GM19372 (cell line): Measurements from ENCODE around the gene P2RX5.

Experiments used
- ATAC-seq: cut with Tn5 transposase; IDR thresholded peaks from one replicate; pipeline ENCODE4 v1.9.1; 2021; ENCODE audit warnings: mild to moderate bottlenecking, low read depth, moderate library complexity; ENCODE audit not compliant: unreplicated experiment

The P2RX5 gene

DNA sequence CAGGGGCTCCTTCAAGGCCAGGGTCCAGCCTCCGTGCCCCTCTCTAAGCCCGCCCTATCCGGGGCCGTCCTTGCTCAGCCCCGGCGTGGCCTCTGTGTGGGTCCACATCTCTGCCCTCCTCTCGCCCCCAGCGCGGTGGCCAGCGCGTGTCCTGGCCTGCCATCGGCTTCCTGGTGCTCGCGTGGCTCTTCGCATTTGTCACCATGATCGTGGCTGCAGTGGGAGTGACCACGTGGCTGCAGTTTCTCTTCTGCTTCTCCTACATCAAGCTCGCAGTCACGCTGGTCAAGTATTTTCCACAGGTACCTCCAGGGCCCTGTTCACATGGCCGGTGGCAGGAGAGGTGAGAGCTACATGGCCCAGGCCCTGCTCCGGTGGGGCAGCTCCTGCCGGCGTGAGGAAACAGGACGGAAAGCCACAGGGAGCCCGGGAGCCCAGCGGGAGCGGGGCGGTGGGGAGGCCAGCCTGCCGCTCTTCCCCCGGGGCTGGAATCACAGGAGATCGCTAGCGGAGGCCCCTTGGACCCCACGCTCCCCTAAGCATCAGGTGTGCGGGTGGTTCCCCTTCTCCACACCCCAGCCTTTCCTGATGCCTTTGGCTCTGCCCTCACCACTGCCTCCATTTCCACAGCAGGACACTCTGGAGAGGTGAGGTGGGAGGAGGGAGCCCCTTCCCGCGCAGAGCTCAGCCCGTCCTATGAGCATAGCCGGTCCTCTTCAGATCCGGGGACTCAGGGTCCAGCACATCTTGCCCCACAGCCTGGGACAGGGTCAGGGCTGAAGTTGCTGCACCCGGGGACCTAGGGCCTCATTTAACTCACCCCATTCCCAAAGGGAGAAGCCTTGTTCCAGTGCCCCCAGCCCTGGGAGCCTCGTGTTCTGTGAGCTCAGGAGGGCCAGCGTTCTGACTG lies 37.8 kb downstream of the P2RX5 start:
- ATAC-seq, result no peak

DNA sequence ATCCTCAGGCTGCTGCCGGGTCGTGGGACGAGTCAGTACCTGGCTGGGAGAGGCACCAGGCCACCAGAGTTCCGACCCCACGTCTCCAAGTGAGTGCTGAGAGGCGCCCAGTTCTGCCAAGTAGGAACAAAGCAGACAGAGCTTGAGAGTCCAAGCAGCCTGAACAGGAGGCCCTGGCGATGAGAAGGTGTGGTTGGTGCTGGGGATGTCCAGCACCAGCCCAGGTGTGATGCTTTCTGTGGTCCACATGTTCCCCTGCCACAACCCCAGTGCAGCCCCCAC lies 38.4 kb downstream of the P2RX5 start:
- no peak for ATAC-seq

DNA sequence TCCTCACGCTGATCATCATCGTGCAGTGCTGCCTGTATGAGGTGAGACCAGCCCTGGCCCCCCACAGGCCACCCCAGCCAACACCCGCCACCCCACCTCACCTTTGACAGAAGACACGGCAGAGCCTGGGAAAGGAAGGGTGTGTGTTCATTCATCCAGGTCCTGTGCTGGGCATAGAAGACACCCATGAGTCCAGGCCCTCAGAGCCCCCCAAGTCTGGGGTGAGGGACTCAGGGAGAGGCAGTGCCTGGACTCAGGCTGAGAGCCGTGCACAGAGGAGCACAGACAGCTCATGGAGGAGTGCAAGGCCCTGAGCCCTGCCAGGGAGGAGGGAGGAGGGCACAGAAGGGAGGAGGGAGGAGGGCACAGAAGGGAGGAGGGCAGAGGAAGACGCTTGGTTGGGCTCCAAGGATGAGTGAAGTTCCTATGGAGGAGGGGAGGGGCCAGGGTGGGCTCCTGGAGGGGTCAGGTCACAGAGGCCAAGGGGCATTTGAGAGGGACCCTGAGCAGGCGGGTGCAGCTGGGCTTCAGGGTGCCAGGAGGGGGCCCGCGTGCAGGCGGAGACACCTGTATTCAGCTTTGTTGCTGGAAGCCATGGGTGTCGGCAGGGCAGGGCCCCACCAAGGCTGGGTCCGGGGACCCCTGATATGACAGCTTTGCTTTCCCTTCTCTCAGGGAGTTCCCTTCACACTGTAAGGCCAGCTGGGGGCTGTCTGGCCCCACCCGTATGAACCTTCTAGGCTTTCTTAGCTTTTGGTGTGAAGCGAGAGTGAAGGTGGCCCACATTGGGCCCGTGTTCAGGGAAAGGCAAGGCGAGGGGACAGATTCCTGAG lies 39.0 kb downstream of the P2RX5 start:
- ATAC-seq, result no peak

DNA sequence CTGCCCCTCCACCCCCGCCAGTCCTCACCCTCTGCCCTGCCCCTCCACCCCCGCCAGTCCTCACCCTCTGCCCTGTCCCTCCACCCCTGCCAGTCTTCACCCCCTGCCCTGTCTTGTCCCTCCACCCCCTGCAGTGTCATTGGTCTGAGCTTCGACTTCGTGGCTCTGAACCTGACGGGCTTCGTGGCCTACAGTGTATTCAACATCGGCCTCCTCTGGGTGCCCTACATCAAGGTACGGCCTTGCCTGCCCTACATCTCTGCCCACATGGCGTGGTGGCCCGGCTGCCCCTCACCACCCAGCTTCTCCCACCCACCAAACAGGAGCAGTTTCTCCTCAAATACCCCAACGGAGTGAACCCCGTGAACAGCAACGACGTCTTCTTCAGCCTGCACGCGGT lies 39.6 kb downstream of the P2RX5 start:
- ATAC-seq, result no peak

DNA sequence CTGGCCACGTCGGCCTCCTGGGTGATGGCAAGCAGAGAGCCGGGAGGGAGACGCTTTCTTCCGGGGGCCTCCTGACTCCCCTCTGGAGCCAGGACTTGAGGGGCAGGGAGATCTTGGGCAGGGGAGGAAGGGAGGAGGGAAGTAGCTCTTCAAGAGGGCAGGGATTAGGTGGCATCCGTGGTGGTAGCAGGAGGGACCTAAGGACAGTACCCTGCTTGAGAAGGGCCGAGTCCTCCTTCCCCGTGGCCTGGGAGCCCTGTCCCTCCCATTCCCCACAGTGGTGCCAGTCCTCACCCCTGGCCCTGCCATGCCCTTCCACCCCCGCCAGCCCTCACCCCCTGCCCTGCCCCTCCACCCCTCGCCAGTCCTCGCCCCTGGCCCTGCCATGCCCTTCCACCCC lies 40.2 kb downstream of the P2RX5 start:
- no peak for ATAC-seq

DNA sequence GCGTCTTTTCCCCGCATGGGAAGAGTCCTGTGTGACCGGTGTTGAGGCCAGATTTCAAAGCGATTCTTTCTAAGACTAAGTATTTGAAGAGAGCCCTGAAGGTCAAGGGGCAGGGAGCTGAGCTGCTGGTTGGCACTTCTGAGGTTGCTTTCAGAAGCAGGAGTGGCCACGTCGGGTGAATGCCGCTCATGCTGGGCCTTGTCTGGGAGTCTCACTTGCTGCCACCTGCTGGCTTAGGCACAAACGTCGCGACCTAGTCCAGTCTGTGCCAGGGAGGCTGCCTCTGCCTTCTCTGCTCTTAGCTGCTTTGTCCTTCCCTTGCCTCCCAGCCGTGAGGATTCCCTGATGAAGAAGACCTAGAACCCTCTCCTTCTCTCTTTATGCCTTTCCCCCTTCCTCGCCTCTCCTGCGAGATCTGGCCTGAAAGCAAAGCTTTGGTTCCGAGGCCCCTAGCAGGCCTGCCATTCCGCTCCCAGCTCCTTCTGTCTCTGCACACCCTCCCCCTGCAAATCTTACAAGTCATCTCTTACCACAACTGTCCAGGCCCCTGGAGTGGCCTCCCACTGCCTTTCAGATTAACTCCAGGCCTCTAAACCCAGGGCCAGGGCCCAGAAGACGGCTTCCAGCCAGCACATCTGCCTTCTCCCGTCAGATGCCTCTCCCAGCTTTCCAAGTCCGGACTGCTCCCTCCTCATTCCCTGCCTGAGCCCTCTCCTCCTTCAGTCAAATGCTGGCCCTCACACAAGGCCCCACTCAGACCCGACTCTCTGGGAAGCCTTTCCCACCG lies 48.0 kb downstream of the P2RX5 start:
- no peak for ATAC-seq

DNA sequence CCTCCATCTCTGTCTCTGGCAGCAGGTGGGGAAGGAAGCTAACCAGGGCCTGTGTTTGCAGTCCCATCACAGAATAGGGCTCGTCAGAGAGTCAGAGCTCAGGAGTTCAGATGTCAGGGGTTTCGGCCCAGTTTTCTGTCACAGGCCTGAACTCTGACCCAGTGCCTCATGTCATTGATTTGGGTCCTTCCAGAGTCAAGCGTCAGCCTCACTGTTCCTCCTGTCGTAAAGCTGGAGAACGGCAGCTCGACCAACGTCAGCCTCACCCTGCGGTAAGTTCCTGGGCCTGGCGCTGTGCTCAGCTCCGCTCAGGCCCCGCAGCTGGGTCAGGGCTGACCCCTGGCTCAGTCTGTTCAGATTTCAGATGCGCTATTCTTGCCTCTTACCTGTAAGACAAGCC lies 48.7 kb downstream of the P2RX5 start:
- ATAC-seq, result no peak

DNA sequence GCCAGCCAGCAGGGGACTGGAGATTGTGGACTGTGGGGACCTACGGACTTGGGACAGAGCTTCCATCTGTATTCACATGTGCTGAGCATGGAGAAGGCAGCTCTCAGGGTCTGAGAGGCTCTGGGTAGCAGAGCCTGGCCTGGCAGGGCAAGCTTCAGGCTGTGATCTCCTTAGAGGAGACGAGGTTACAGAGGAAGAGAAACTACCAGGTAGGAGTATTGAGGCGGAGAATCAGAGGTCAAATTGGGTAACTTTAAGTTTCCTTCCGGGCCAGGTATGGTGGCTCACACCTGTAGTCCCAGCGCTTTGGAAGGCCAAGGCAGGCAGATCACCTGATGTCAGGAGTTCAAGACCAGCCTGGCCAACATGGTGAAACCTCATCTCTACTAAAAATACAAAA lies 50.6 kb downstream of the P2RX5 start:
- no peak for ATAC-seq

DNA sequence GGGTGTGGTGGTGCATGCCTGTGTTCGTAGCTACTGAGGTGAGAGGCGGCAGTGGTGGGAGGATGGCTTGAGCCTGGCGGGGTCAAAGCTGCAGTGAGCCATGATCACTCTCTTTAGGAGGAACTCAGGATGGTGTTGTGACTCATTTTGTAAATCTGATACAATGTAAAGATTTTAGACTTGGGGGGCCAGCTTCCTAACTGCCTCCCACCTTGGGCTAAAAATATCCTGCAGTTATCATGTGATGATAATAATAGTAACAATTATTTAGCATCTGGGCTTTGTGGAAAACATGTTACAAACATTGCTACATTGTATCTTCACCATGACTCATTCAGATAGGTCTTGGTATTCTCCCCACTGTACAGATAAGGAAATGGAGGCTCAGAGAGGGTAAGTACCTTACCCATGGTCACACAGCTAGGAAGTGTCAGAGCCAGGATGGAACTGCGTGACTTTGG lies 52.0 kb downstream of the P2RX5 start:
- ATAC-seq, result no peak

DNA sequence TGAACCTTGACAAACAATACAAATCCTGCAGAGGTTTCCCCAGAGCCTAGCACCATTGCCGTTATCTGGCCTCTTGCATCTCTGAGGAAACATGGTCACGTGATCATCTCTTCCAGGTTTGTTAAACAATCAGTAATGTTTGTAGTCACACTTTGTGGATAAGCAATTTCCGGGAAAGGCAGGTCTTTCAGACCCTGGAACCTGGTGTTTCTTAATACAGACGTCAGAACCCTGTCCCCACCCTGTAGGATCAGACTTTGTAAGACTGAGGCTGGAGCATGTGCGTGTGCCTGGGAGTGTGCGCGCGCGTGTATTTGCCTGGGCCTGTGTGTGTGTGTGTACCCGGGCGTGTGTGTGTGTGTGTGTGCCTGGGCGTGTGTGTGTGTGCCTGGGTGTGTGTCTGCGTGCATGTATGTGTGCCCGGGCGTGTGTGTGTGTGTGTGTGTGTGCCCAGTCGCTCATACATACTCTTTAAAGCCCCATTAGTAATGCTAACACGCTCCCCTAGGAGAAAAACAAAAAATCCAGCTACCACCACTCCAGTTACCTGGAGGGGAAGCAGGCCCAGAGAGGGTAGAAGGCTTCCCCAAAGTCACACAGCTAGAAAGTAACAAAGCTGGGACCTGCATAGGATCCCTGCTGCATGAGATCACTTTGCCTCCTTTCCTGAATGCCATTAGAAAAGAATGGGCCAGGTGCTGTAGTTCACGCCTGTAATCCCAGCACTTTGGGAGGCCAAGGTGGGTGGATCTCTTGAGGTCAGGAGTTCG lies 54.1 kb downstream of the P2RX5 start:
- no peak for ATAC-seq

DNA sequence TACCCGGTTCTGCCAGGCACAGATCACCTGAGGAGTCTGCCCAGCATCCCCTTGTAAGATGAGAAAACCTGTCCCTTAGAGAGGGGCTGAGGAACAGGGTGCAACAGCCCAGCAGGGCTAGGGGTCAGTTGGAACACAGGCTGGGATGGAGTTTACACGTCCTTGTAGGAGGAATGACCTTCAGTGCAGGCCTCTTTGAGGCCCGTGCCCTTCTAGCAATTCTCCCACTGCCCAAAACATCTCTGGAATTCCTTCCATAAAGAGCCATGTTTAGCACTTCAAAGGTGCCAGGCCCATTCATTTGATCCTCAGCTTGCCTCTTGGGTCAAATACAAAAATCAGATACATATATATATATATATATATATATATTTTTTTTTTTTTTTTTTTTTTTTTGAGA lies 54.9 kb downstream of the P2RX5 start:
- no peak for ATAC-seq

DNA sequence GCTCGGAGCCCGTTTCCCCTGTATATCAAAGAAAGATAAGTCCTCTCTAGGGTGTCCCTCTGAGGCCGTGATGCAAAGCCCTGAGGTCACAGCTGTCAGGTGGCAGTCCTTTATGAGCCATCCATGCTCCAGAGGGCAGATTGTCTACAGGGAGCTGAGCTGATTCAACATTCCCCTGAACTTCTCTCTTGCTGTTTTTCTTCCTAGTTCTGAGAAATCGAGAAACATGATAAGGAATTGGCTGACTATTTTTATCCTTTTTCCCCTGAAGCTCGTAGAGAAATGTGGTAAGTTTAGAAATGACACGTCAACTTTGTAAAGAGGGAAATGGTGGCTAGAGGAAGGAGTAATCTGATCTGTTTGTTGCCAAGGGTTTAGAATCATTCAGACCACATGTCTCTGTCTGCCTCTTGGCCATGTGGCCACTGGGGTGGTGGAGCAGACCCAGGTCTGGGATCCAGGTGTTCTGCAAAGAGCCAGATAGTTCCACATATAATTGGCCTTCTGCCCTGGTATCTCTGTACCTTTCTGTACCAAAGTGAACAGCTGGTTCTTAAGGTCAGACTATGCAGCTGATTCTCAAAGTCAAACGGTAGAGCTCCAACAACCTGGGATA lies 55.9 kb downstream of the P2RX5 start:
- ATAC-seq, result no peak

DNA sequence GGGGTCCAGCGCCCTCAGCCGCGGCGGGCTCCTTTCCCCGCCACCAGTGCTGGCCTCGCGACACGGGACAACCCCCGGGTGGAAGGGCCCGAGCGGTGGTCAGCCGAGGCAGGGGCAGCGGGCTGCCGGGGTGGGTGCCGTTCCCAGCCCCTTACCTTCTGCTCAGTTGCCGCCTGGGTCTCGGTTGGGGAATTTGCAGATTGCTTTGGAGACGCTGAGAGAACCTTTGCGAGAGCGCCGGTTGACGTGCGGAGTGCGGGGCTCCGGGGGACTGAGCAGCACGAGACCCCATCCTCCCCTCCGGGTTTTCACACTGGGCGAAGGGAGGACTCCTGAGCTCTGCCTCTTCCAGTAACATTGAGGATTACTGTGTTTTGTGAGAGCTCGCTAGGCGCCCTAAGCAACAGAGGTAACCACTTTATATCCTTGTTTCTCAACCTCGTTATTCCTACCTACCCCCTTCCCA lies 59.0 kb downstream of the P2RX5 start:
- no peak for ATAC-seq

DNA sequence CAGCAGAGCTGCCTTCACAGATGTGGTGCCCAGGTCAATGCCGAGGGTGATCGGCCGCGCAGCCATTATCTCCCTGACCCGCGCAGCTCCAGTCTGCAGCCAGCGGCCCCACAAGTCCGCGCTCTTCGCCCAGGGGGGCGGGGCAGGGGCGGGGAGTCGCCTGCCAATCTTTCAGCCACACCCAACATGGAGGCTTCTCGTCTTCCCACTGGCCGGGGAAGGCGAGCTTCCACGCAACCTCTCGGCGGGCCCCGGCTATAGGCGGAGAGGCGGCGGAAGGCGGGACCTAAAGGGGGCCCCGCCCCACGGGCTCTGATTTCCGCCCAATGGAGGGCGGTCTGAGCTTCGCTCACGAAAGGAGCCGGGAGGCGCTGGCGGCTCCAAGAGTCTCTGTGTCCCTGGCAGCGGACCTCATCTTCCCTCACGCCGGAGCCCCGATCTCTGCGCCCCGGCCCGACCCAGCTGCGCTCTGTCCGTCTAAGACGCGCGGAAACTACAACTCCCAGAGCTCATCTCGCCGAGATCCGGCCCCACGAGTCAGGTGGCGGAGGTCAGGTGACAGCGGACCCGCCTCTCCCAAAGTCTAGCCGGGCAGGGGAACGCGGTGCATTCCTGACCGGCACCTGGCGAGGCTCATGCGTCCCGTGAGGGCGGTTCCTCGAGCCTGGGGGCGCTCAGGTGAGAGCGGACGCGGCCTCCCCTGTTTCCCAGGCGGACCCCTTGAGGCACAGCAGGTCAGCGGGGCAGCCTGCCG lies 59.6 kb downstream of the P2RX5 start, which contains the start of the genes CTNS and SHPK:
CTNS (plus strand) TSS at position 607 of the 754 bp plus-strand sequence. CDS start 3,447 bp downstream, outside the sequence.
SHPK (minus strand) TSS at position 97 of the 754 bp plus-strand sequence; CDS start at position 66, 31 bp downstream.
- peak; percentile 90 for ATAC-seq

DNA sequence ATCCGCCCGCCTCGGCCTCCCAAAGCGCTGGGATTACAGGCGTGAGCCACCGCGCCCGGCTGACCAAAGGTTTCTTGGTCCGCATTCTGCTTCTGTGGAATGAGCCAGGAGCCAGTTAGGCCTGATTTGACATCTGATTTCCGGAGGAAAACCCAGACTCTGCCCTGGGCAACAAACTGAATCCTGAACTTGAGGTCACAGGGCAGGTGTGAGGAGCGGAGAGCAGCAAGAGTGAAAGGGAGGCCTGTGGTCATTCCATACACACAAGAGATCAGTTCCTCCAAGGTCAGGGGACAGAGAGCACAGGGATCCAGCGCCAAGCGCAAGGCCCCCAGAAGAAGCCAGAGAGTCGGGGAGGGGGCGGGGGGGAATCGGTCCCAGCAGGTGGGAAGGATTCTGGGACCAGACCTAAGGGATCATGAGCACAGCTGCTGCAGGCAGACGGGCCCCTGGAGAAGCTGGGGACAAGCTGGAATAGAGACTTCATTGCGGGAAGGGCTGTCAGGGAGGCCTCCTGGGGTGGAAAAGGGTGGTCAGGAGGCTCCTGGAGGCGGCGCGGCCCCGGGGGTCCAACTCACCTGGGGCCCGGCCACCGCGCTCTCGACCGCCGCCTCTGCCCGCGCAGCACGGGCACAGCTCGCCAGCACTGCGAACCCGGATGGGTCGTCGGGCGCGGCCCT lies 60.3 kb downstream of the P2RX5 start:
- ATAC-seq, result no peak

DNA sequence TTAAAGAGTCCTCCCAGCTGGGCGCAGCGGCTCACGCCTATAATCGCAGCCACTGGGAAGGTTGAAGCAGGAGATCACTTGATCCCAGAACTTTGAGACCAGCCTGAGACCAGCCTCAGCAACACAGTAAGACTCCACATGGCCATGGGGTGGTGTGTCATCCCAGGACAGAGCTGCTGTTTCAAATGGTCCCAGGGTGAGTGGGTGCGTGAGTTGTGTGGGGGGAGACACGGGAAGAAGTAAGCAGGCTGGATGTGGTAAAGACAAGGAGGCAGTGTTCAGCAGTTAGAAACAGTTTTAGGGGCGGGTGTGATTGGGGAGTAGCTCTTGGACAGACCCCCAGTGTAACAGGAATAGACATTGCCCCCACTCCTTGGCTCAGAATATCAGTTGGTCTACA lies 63.7 kb downstream of the P2RX5 start:
- no peak for ATAC-seq

DNA sequence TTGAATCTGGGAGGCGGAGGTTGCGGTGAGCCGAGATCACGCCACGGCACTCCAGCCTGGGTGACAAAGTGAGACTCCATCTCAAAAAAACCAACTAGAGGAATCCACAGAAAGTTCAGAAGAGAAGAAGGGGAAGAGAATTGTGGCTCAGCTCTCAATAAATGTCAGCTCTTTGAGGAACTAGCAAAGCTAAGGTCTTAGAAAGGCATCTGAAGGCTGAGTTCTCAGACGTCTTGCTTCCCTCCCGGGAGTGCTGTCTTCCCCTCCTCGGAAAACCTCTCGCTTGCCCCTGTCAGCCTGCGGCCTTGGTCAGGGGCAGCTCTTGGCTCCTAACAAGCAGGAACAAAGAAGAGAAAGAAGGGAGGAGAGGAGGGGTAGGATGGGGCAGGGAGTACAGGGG lies 65.2 kb downstream of the P2RX5 start:
- ATAC-seq, result no peak

DNA sequence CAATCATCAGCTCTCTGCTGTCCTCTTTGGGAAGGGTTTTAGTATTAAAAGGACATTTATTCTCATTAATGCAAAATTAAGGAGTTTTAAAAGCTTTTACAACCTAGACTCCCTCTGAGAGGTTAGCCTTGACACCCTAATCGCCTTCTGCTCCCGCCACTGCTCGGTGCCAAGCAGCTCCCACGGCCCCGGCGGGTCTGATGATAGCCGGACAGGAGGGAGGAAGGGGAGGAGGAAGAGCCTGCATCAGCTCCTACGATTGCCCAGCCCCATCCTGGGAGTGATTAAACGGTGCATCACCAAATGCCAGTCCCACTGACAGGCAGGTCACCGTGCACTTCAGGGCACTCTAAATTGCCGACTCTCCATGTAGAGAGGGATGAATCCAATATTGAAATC lies 68.2 kb downstream of the P2RX5 start:
- ATAC-seq, result no peak
